ENCODE measurements around the gene MCHR1.

- TF ChIP-seq CTCF (IDR thresholded peaks at IDR 0.05; ENCODE audit: low read depth, low read length, missing input control) (no peak), JUND (IDR thresholded peaks at IDR 0.05) (no peak), SP1 (IDR thresholded peaks at IDR 0.05) (no peak), TAF1 (conservative IDR thresholded peaks at IDR 0.05) (no peak), RXRA (IDR thresholded peaks at IDR 0.05) (no peak), YY1 (IDR thresholded peaks at IDR 0.05) (no peak)
These were observed 6.1 kb downstream of the MCHR1 start for GRCh38 chr22:40685406-40685805.
